GM12878 (cell line): ENCODE results near the gene TBCK.

Experiments used
- ATF2 ChIP-seq: IDR thresholded peaks from 2 replicates; pipeline ENCODE4 v1.6.1; 2012; ENCODE audit warnings: low read length, inconsistent platforms
- CBX3 ChIP-seq: fragments of 200-600 bp; sonication (generic); IDR thresholded peaks from 2 replicates; pipeline ENCODE4 v1.6.1; 2016; ENCODE audit warnings: low read depth, borderline replicate concordance
- CREB1 ChIP-seq: IDR thresholded peaks from 2 replicates; pipeline ENCODE4 v1.6.1; 2012; ENCODE audit warnings: low read depth, mild to moderate bottlenecking, inconsistent platforms
- FOXK2 ChIP-seq: fragments of 450-650 bp; IDR thresholded peaks from 2 replicates; pipeline ENCODE4 v1.6.1; 2017; ENCODE audit warnings: mild to moderate bottlenecking, moderate library complexity
- NR2C2 ChIP-seq: IDR thresholded peaks from 2 replicates; pipeline ENCODE4 v1.6.1; 2011; ENCODE audit warnings: borderline replicate concordance, low read depth; ENCODE audit not compliant: control insufficient read depth, insufficient read length
- PAX5 ChIP-seq: IDR thresholded peaks from 2 replicates; pipeline ENCODE4 v1.6.1; 2011; ENCODE audit warnings: low read depth, low read length, borderline replicate concordance
- PML ChIP-seq: IDR thresholded peaks from 2 replicates; pipeline ENCODE4 v1.6.1; 2012; ENCODE audit warnings: low read length, inconsistent platforms
- POLR2AphosphoS5 ChIP-seq: IDR thresholded peaks from 2 replicates; pipeline ENCODE4 v1.6.1; 2011; ENCODE audit warnings: mild to moderate bottlenecking, low read length, inconsistent platforms
- RFX5 ChIP-seq: IDR thresholded peaks from 2 replicates; pipeline ENCODE4 v1.6.1; 2011; ENCODE audit warnings: low read depth, low read length, improper control_type of control experiment
- USF1 ChIP-seq: IDR thresholded peaks from 2 replicates; pipeline ENCODE4 v1.6.1; 2011; ENCODE audit warnings: borderline replicate concordance, low read depth, mild to moderate bottlenecking, moderate library complexity, mixed read lengths, low read length; ENCODE audit not compliant: insufficient read depth; ENCODE audit errors: extremely low read length
- YY1 ChIP-seq: IDR thresholded peaks from 2 replicates; pipeline ENCODE4 v1.6.1; 2011; ENCODE audit warnings: low read depth, mild to moderate bottlenecking, low read length
- ZNF274 ChIP-seq: IDR thresholded peaks from one replicate; pipeline ENCODE4 v1.8.0; 2011; ENCODE audit not compliant: insufficient read length, insufficient read depth
- TF ChIP-seq, protein P1 (sequence below), 3 experiments: IDR thresholded peaks in 2 of 3; conservative IDR thresholded peaks in 1 of 3; 2 replicates each; pipeline ENCODE4 v1.5.1; 2011; ENCODE audit warnings: low read depth in 3 of 3, low read length in 3 of 3, mild to moderate bottlenecking in 3 of 3, control low read depth in 2 of 3, moderate library complexity in 2 of 3, inconsistent platforms in 1 of 3, mixed read lengths in 1 of 3; ENCODE audit not compliant: control insufficient read depth in 2 of 3, insufficient read depth in 1 of 3; ENCODE audit errors: extremely low read depth in 1 of 3
- TF ChIP-seq, protein P2 (sequence below): IDR thresholded peaks from 2 replicates; pipeline ENCODE4 v1.6.1; 2012; ENCODE audit warnings: mild to moderate bottlenecking, low read depth, low read length

GRCh38 chr4:106038908-106039307 is 277.1 kb downstream of the TBCK start:
- TF ChIP-seq, protein P1, sequence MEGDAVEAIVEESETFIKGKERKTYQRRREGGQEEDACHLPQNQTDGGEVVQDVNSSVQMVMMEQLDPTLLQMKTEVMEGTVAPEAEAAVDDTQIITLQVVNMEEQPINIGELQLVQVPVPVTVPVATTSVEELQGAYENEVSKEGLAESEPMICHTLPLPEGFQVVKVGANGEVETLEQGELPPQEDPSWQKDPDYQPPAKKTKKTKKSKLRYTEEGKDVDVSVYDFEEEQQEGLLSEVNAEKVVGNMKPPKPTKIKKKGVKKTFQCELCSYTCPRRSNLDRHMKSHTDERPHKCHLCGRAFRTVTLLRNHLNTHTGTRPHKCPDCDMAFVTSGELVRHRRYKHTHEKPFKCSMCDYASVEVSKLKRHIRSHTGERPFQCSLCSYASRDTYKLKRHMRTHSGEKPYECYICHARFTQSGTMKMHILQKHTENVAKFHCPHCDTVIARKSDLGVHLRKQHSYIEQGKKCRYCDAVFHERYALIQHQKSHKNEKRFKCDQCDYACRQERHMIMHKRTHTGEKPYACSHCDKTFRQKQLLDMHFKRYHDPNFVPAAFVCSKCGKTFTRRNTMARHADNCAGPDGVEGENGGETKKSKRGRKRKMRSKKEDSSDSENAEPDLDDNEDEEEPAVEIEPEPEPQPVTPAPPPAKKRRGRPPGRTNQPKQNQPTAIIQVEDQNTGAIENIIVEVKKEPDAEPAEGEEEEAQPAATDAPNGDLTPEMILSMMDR (IDR thresholded peaks at IDR 0.05 in 2 of 3, conservative IDR thresholded peaks at IDR 0.05 in 1 of 3; ENCODE audit: control insufficient read depth in 2 of 3, extremely low read depth in 1 of 3, insufficient read depth in 1 of 3, low read depth in 3 of 3, low read length in 3 of 3), result no peak
- TF ChIP-seq, protein P2, sequence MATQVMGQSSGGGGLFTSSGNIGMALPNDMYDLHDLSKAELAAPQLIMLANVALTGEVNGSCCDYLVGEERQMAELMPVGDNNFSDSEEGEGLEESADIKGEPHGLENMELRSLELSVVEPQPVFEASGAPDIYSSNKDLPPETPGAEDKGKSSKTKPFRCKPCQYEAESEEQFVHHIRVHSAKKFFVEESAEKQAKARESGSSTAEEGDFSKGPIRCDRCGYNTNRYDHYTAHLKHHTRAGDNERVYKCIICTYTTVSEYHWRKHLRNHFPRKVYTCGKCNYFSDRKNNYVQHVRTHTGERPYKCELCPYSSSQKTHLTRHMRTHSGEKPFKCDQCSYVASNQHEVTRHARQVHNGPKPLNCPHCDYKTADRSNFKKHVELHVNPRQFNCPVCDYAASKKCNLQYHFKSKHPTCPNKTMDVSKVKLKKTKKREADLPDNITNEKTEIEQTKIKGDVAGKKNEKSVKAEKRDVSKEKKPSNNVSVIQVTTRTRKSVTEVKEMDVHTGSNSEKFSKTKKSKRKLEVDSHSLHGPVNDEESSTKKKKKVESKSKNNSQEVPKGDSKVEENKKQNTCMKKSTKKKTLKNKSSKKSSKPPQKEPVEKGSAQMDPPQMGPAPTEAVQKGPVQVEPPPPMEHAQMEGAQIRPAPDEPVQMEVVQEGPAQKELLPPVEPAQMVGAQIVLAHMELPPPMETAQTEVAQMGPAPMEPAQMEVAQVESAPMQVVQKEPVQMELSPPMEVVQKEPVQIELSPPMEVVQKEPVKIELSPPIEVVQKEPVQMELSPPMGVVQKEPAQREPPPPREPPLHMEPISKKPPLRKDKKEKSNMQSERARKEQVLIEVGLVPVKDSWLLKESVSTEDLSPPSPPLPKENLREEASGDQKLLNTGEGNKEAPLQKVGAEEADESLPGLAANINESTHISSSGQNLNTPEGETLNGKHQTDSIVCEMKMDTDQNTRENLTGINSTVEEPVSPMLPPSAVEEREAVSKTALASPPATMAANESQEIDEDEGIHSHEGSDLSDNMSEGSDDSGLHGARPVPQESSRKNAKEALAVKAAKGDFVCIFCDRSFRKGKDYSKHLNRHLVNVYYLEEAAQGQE, result no peak
- TF ChIP-seq FOXK2, result no peak
- no peak for TF ChIP-seq YY1
- no peak for TF ChIP-seq RFX5
- TF ChIP-seq ATF2, result no peak
- TF ChIP-seq CREB1, result no peak
- no peak for TF ChIP-seq CBX3
- no peak for TF ChIP-seq POLR2AphosphoS5
- TF ChIP-seq PML, result no peak
- no peak for TF ChIP-seq USF1
- TF ChIP-seq ZNF274, result no peak
- TF ChIP-seq NR2C2, result no peak
- no peak for TF ChIP-seq PAX5
